GM18507 (cell line): ENCODE measurements around the gene RNLS.

Experiments used
- DNase-seq: peaks from one replicate; pipeline ENCODE4 v3.0.0; 2011; ENCODE audit warnings: low read depth; ENCODE audit not compliant: insufficient read length; ENCODE audit errors: extremely low spot score
- FAIRE-seq: peaks from 2 replicates; lab custom pipeline; 2011; peaks lifted over from hg19 to GRCh38; lab: Jason Lieb, UNC

The RNLS gene

GRCh38 chr10:88230251-88230650, 352.9 kb downstream of the RNLS start:
- DNase-seq (no peak), FAIRE-seq (no peak)

- FAIRE-seq (no peak), DNase-seq (no peak)
Measured at GRCh38 chr10:88228130-88228529, 355.0 kb downstream of the RNLS start.

GRCh38 chr10:88227342-88228018, 355.6 kb downstream of the RNLS start:
- FAIRE-seq (no peak), DNase-seq (no peak)

- DNase-seq = no peak
- FAIRE-seq = no peak
Measured at GRCh38 chr10:88226891-88227290, 356.2 kb downstream of the RNLS start.

DNA sequence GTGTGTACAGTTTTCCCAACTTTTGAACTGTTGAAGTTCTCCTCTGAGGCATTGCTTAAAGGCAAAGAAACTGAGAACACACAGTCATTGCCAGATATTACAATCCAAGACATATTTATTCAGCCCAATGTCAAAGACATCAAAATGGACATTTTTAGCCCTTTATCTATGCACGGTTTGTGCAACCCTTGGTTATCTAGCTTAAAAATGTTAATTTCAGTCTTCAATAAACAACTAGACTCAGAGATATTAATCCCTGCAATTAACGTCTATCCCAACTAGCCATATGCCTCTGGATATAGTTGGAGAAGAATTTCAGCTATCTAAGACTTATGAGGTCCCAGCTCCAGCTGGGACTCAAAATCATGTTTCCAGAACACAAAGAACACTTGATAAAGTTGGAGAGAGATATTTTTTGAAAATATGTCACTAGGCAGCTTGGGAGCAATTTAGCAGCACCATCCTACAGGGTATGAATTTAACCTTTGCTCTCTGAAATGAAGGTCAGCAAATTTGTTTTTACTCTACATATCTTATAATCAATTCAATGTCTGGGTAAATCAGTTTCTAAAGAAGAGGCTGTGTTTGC, 357.0 kb downstream of the RNLS start:
- no peak for FAIRE-seq
- no peak for DNase-seq
